ENCODE data around the gene HBM. TPM values are rescaled to one million over a fixed set of nuclear protein-coding genes. Genes with fewer than 3 reads are reported as not detected.

HBM gene
- total RNA-seq, 1 experiment from 2014 or later: not detected

GRCh38 chr16:160691-161190 lies 5.0 kb upstream of the HBM start:
- H3K27ac ChIP-seq (ENCODE audit: insufficient read length, low read depth, low read length): no peak overlapping the region
- H2BK12ac ChIP-seq (ENCODE audit: insufficient read length, low read depth, low read length): no peak overlapping the region
- no CpG with 5 or more reads among the region's 18 CpGs for WGBS (ENCODE audit: extremely low coverage, insufficient read length, low lambda C conversion rate)
- peaks cover 67% of the 10 kb centered on the region for H3K27me3 Mint-ChIP-seq (ENCODE audit: low read depth)
- no peak overlapping the region for H3K18ac ChIP-seq (ENCODE audit: insufficient read length, low read depth, low read length)
- peaks cover 4 to 7% of the 10 kb centered on the region in 2 experiments for H3K4me1 Mint-ChIP-seq
- no peaks in the 10 kb centered on the region for H3K79me2 ChIP-seq (ENCODE audit: insufficient read depth, low read length)
- no peak overlapping the region for H2BK120ac ChIP-seq (ENCODE audit: low read depth, low read length, poor library complexity, severe bottlenecking)
- H3K9me3 Mint-ChIP-seq: peaks cover 0 to 2% of the 10 kb centered on the region in 2 experiments; a peak in 2 of 5 replicates
- H3K27ac Mint-ChIP-seq: no peak overlapping the region
- no peak for TF ChIP-seq CTCF (conservative IDR thresholded peaks at IDR 0.05)
- H4K91ac ChIP-seq (ENCODE audit: insufficient read length, low read depth, low read length): no peak overlapping the region
- no peak overlapping the region for H2BK5ac ChIP-seq (ENCODE audit: insufficient read length, low read length)
- no peak overlapping the region for H2AFZ ChIP-seq (ENCODE audit: low read length)
- no peak overlapping the region; the same call in 1 of the 2 replicates for H3K14ac ChIP-seq (ENCODE audit: insufficient read depth, low read length)
- no peaks in the 10 kb centered on the region for H3K9me3 ChIP-seq (ENCODE audit: control insufficient read depth, low read depth, low read length)
- H3K79me1 ChIP-seq (ENCODE audit: insufficient read depth, low read depth, low read length, poor library complexity, severe bottlenecking): no peaks in the 10 kb centered on the region
- H3K23ac ChIP-seq (ENCODE audit: insufficient read length, low read depth, low read length): no peak overlapping the region
- no peaks in the 10 kb centered on the region for H3K4me1 ChIP-seq (ENCODE audit: insufficient read depth, low read length)
- no peak overlapping the region for H2AK5ac ChIP-seq (ENCODE audit: insufficient read length, low read length)
- H2BK15ac ChIP-seq (ENCODE audit: low read depth, low read length): no peak overlapping the region
- no peak overlapping the region for H4K5ac ChIP-seq (ENCODE audit: insufficient read length, low read depth, low read length)
- H3K27me3 ChIP-seq (ENCODE audit: insufficient read depth, low read length): peaks cover 9% of the 10 kb centered on the region; the same call in 1 of the 2 replicates
- H3K36me3 Mint-ChIP-seq (ENCODE audit: insufficient read depth in 1 of 3, low read depth in 3 of 3): no peaks in the 10 kb centered on the region
- H4K8ac ChIP-seq (replicated peaks; ENCODE audit: insufficient read length, low read depth, low read length): no peak overlapping the region
- H2BK20ac ChIP-seq (ENCODE audit: low read depth, low read length, poor library complexity, severe bottlenecking): no peak overlapping the region
- DNase-seq: no peak
- no peaks in the 10 kb centered on the region for H4K20me1 ChIP-seq (ENCODE audit: control insufficient read depth, insufficient read depth, insufficient read length)
- no peak overlapping the region for H3K9ac ChIP-seq (ENCODE audit: extremely low read depth, insufficient read length, low read length)
- H3K4me2 ChIP-seq (ENCODE audit: insufficient read depth, insufficient read length, low read length): no peak overlapping the region
- H3K4ac ChIP-seq (ENCODE audit: low read depth, low read length): no peak overlapping the region
- no peak overlapping the region for H3T11ph ChIP-seq (ENCODE audit: low read length)
- no peak overlapping the region for H3K56ac ChIP-seq (ENCODE audit: insufficient read length, low read depth, low read length)
- no peak overlapping the region for H3K4me3 Mint-ChIP-seq
- peaks cover 8% of the 10 kb centered on the region for H3K23me2 ChIP-seq (ENCODE audit: insufficient read length, low read depth, low read length, poor library complexity, severe bottlenecking)
